ENCODE measurements around the gene ATP10B. TPM values are rescaled to one million over a fixed set of nuclear protein-coding genes. Genes with fewer than 3 reads are reported as not detected.

ATP10B gene
- total RNA-seq, 1 experiment from 2014 or later, result not detected

DNA sequence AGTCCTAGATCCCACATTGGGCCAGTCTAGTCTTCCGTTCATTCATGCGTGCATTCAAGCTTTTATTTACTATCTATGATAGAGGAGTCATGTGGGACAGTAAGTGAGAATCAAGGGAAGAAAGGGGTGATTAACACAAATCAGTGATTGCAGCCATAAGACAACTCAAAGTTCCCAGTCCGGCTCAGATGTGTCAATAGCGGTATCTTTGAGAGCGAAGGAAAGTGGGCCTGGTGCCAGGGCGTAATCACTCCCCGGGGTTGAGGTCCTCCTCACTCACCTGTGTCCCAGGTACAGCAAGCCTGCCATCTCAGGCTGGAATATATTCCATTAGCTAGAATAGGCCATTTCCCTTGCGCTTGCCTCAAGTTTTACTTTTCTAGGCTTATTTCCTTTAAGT is 196.3 kb downstream of the ATP10B start:
- Histone ChIP-seq H3K4me3 (ENCODE audit: low read depth in 2 of 2, low read length in 2 of 2) (no peak overlapping the region), H3K9me3 (ENCODE audit: control insufficient read depth, insufficient read depth, low read depth, low read length) (no peaks in the 10 kb centered on the region), H3K27me3 (ENCODE audit: control insufficient read depth, insufficient read depth, low read length) (no peaks in the 10 kb centered on the region; the same call in 1 of the 2 replicates), H3K4me1 (ENCODE audit: control insufficient read depth, insufficient read depth, low read length) (no peaks in the 10 kb centered on the region), H3K36me3 (ENCODE audit: control insufficient read depth, insufficient read depth, low read length) (no peaks in the 10 kb centered on the region), H3K27ac (ENCODE audit: low read length) (no peak overlapping the region)
- in situ Hi-C loops (cut with HindIII; ENCODE audit: low pct_unique_long_range_greater_than_20kb, low sequenced_read_pairs) (no loop called here), intact Hi-C loops (cut with micrococcal nuclease; ENCODE audit: unreplicated experiment) (no loop called here)
- no TSS peak for BruUV-seq (replicated peaks)
- ChIA-PET CTCF (interaction anchor here (0.6 kb wide), 1 partner anchor 49 kb away, joined by 3 read pairs; no protein-coding TSS in a partner anchor), POLR2A (no interaction called here)
- no peak for TF ChIP-seq POLR2AphosphoS5 (IDR thresholded peaks at IDR 0.05; ENCODE audit: low read depth, low read length)
- no peak for TF ChIP-seq TCF7L2 (IDR thresholded peaks at IDR 0.05; ENCODE audit: low read depth, low read length)
- no peak for TF ChIP-seq REST (IDR thresholded peaks at IDR 0.05; ENCODE audit: insufficient read depth in 1 of 2, low read depth in 2 of 2, low read length in 1 of 2)
- no peak for TF ChIP-seq SIN3A (IDR thresholded peaks at IDR 0.05; ENCODE audit: borderline replicate concordance, insufficient read depth, low read depth, low read length)
- TF ChIP-seq CTCF (IDR thresholded peaks at IDR 0.05), result no peak
- ATAC-seq (no peak), DNase-seq (ENCODE audit: low read depth, low spot score) (no peak)

GRCh38 chr5:160651692-160652645 is 200.0 kb downstream of the ATP10B start:
- ATAC-seq, result no peak; the same call in 1 of the 2 replicates
- intact Hi-C loops (cut with micrococcal nuclease; ENCODE audit: unreplicated experiment), result no loop called here
- H3K36me3 ChIP-seq (ENCODE audit: control insufficient read depth, insufficient read depth, low read length), result no peaks in the 10 kb centered on the region
- POLR2A ChIA-PET, result no interaction called here
- H3K27ac ChIP-seq (ENCODE audit: low read length), result no peak overlapping the region
- no peak overlapping the region for H3K4me3 ChIP-seq (ENCODE audit: low read depth in 2 of 2, low read length in 2 of 2)
- H3K4me1 ChIP-seq (ENCODE audit: control insufficient read depth, insufficient read depth, low read length), result no peaks in the 10 kb centered on the region
- CTCF ChIA-PET, result interaction anchor here (0.7 kb wide), 1 partner anchor 889 kb away, joined by 3 read pairs; no protein-coding TSS in a partner anchor
- H3K27me3 ChIP-seq (ENCODE audit: control insufficient read depth, insufficient read depth, low read length), result no peaks in the 10 kb centered on the region; the same call in 1 of the 2 replicates
- no peaks in the 10 kb centered on the region for H3K9me3 ChIP-seq (ENCODE audit: control insufficient read depth, insufficient read depth, low read depth, low read length)
- TF ChIP-seq TCF7L2 (IDR thresholded peaks at IDR 0.05; ENCODE audit: low read depth, low read length) (no peak), CTCF (IDR thresholded peaks at IDR 0.05) (no peak), POLR2AphosphoS5 (IDR thresholded peaks at IDR 0.05; ENCODE audit: low read depth, low read length) (no peak)
- DNase-seq (ENCODE audit: low read depth, low spot score), result no peak
- BruUV-seq (replicated peaks), result no TSS peak
- in situ Hi-C loops (cut with HindIII; ENCODE audit: low pct_unique_long_range_greater_than_20kb, low sequenced_read_pairs), result no loop called here
